Measurements from ENCODE around the gene MCF2L. TPM values are rescaled to one million over a fixed set of nuclear protein-coding genes. Genes with fewer than 3 reads are reported as not detected.

Gene MCF2L
- total RNA-seq, 1 experiment from 2014 or later = not detected

DNA sequence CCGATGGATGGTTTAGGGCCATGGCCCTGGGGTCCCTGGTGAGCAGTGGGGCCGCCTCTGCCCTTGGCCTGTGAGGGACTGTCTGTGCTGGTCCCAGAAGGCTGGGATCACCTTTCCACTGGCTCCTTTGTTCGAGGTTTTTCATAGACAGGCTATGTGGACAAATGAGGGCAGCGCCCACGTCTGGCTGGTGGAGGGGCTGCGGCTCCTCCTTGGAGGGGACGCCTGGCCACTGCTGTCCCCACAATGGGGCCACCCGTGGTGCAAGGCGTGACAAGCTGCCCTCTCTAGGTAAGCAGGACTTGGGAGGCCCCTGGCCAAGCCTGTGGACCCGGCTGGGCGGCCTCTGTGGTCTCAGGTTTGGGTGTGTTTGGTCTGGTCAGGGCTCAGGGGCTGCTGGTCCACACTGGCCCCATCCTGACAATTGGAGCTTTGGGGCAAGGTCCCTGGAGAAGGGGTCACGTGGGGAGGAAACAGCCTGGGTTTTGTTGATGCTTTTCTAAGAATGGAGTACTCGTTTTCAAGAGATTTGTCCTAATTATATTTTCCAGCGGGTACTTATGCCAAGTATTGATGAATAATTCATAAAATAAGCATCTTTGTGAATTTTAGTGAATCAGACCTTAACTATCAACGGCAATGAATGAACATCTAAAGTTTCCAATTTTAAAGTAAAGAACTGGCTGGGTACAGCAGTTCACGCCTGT lies 33.3 kb downstream of the MCF2L start:
- Mint-ChIP-seq H3K4me1 (ENCODE audit: insufficient read depth, unreplicated experiment) (no peaks in the 10 kb centered on the region), H3K27ac (ENCODE audit: low read depth, unreplicated experiment) (no peak overlapping the region), H3K9me3 (ENCODE audit: unreplicated experiment) (no peaks in the 10 kb centered on the region), H3K36me3 (ENCODE audit: insufficient read depth, unreplicated experiment) (no peaks in the 10 kb centered on the region), H3K4me3 (ENCODE audit: unreplicated experiment) (no peak overlapping the region), H3K27me3 (ENCODE audit: insufficient read depth, unreplicated experiment) (peaks cover 28% of the 10 kb centered on the region)
- CTCF ChIA-PET = no interaction called here
- TF ChIP-seq, protein P1, sequence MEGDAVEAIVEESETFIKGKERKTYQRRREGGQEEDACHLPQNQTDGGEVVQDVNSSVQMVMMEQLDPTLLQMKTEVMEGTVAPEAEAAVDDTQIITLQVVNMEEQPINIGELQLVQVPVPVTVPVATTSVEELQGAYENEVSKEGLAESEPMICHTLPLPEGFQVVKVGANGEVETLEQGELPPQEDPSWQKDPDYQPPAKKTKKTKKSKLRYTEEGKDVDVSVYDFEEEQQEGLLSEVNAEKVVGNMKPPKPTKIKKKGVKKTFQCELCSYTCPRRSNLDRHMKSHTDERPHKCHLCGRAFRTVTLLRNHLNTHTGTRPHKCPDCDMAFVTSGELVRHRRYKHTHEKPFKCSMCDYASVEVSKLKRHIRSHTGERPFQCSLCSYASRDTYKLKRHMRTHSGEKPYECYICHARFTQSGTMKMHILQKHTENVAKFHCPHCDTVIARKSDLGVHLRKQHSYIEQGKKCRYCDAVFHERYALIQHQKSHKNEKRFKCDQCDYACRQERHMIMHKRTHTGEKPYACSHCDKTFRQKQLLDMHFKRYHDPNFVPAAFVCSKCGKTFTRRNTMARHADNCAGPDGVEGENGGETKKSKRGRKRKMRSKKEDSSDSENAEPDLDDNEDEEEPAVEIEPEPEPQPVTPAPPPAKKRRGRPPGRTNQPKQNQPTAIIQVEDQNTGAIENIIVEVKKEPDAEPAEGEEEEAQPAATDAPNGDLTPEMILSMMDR (IDR thresholded peaks at IDR 0.05; ENCODE audit: unreplicated experiment) = no peak
- no peak for DNase-seq (ENCODE audit: unreplicated experiment)
- BruUV-seq (replicated peaks) = no TSS peak
- POLR2A ChIA-PET = no interaction called here
- intact Hi-C loops (cut with micrococcal nuclease) = no loop called here

DNA sequence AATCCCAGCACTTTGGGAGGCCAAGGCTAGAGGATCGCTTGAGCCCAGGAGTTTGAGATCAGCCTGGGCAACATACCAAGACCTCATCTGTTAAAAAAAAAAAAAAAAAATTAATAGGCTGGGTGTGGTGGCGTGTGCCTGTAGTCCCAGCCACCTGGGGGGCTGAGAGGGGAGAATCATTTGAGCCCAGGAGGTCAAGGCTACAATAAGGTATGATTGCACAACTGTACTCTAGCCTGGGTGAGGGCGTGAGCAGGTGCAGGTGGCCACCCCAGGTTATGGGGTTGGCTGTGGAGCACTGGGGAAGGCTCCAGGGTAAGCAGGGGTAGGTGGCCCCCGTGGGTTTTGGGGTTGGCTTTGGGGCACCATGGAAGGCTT lies 33.9 kb downstream of the MCF2L start:
- CTCF ChIA-PET = no interaction called here
- intact Hi-C loops (cut with micrococcal nuclease) = no loop called here

DNA sequence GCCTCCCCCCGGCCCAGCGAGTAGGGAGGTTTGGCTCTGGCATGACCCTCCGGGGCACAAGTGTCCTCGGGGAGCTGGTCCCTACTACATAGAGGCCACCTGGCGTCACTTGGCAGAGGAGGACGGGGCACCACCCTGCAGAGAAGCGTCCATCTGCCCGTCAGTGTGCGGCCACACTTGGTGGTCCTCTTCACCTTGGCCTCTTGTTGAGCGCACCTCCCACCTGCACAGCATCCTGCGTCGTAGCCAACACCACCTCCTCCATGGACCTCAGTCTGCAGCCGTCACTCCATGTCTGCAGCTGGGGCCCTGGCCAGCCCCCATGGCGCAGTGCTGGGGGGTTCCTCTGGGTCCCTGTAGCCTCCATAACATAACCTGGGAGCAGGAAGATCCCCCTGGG lies 35.1 kb downstream of the MCF2L start:
- Mint-ChIP-seq H3K36me3 (ENCODE audit: insufficient read depth, unreplicated experiment) (no peaks in the 10 kb centered on the region), H3K4me1 (ENCODE audit: insufficient read depth, unreplicated experiment) (no peaks in the 10 kb centered on the region), H3K27me3 (ENCODE audit: insufficient read depth, unreplicated experiment) (peaks cover 15% of the 10 kb centered on the region), H3K4me3 (ENCODE audit: unreplicated experiment) (no peak overlapping the region), H3K9me3 (ENCODE audit: unreplicated experiment) (no peaks in the 10 kb centered on the region), H3K27ac (ENCODE audit: low read depth, unreplicated experiment) (no peak overlapping the region)
- TF ChIP-seq, protein P1 (IDR thresholded peaks at IDR 0.05; ENCODE audit: unreplicated experiment) = no peak
- ChIA-PET CTCF (no interaction called here), POLR2A (no interaction called here)
- no TSS peak for BruUV-seq (replicated peaks)
- intact Hi-C loops (cut with micrococcal nuclease) = no loop called here
- no peak for DNase-seq (ENCODE audit: unreplicated experiment)

More for the DNA sequence above, 33.9 kb downstream of the MCF2L start:
- H3K4me1 Mint-ChIP-seq (ENCODE audit: insufficient read depth, unreplicated experiment) = no peaks in the 10 kb centered on the region
- no peak overlapping the region for H3K27ac Mint-ChIP-seq (ENCODE audit: low read depth, unreplicated experiment)
- BruUV-seq (replicated peaks) = no TSS peak
- POLR2A ChIA-PET = no interaction called here
- TF ChIP-seq, protein P1 (IDR thresholded peaks at IDR 0.05; ENCODE audit: unreplicated experiment) = no peak
- H3K9me3 Mint-ChIP-seq (ENCODE audit: unreplicated experiment) = no peaks in the 10 kb centered on the region
- no peak for DNase-seq (ENCODE audit: unreplicated experiment)
- H3K27me3 Mint-ChIP-seq (ENCODE audit: insufficient read depth, unreplicated experiment) = peaks cover 27% of the 10 kb centered on the region
- H3K4me3 Mint-ChIP-seq (ENCODE audit: unreplicated experiment) = no peak overlapping the region
- no peaks in the 10 kb centered on the region for H3K36me3 Mint-ChIP-seq (ENCODE audit: insufficient read depth, unreplicated experiment)

DNA sequence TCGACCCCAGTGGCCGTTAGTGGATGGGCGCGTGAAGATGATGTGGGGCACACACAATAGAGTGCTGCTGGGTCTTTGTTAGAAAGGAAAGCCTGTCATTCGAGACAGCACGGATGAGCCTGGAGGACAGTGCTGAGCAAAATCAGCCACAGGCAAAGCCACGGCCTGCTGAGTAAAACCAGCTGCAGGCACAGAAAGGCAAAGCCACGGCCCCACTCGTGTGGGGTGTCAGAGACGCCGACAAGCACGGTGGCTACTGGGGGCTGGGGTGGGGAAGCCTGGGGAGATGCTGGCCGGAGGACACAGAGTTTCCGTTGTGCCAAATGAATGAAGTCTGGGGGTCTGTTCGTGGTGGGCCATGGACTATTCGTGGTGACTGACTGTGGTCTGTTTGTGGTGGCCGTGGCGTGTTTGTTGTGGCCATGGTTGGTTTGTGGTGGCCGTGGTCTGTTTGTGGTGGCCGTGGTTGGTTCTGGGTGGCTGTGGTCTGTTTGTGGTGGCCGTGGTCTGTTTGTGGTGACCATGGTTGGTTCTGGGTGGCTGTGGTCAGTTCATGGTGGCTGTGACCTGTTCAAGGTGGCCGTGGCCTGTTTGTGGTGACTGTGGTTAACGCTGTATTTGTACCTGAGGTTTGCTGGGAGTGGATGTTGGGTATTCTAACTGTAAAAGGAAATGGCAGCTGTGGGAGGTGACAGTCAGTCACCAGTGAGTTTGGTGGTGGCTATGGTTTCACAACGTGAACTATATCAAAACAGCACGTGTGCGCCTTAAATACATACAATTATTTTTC lies 36.3 kb downstream of the MCF2L start:
- H3K4me1 Mint-ChIP-seq (ENCODE audit: insufficient read depth, unreplicated experiment) = no peaks in the 10 kb centered on the region
- intact Hi-C loops (cut with micrococcal nuclease) = no loop called here
- peaks cover 4% of the 10 kb centered on the region for H3K27me3 Mint-ChIP-seq (ENCODE audit: insufficient read depth, unreplicated experiment)
- no peak overlapping the region for H3K4me3 Mint-ChIP-seq (ENCODE audit: unreplicated experiment)
- TF ChIP-seq, protein P1 (IDR thresholded peaks at IDR 0.05; ENCODE audit: unreplicated experiment) = no peak
- no peak for DNase-seq (ENCODE audit: unreplicated experiment)
- H3K36me3 Mint-ChIP-seq (ENCODE audit: insufficient read depth, unreplicated experiment) = no peaks in the 10 kb centered on the region
- no TSS peak for BruUV-seq (replicated peaks)
- ChIA-PET POLR2A (no interaction called here), CTCF (interaction anchor here (0.6 to 0.7 kb wide), 2 partner anchors 8 to 104 kb away, joined by 3 to 4 read pairs; no protein-coding TSS in a partner anchor)
- H3K27ac Mint-ChIP-seq (ENCODE audit: low read depth, unreplicated experiment) = no peak overlapping the region
- H3K9me3 Mint-ChIP-seq (ENCODE audit: unreplicated experiment) = no peaks in the 10 kb centered on the region
